WERI-Rb-1 (cell line): ENCODE data around the gene MAP3K14.

Experiments used
- DNase-seq: peaks from one replicate; pipeline ENCODE4 v3.0.0-alpha.2; 2020
- H3K27ac ChIP-seq: fragments of 250-450 bp; sonication (Bioruptor Pico); 2 replicates; pipeline ENCODE4 v1.5.1; 2020; ENCODE audit warnings: mild to moderate bottlenecking, moderate library complexity
- H3K27me3 ChIP-seq: fragments of 250-450 bp; sonication (Bioruptor Pico); 2 replicates; pipeline ENCODE4 v1.5.1; 2021; ENCODE audit warnings: mild to moderate bottlenecking, low read depth, moderate library complexity; ENCODE audit not compliant: insufficient read depth, severe bottlenecking
- H3K36me3 ChIP-seq: fragments of 250-450 bp; sonication (Bioruptor Pico); 2 replicates; pipeline ENCODE4 v1.5.1; 2020; ENCODE audit warnings: mild to moderate bottlenecking, moderate library complexity
- H3K4me3 ChIP-seq: 2 replicates; pipeline ENCODE4 v1.5.1; 2011; ENCODE audit warnings: low read depth, mild to moderate bottlenecking, control low read depth, low read length
- H3K9me3 ChIP-seq: fragments of 250-450 bp; sonication (Bioruptor Pico); 2 replicates; pipeline ENCODE4 v1.5.1; 2021; ENCODE audit warnings: mild to moderate bottlenecking, moderate library complexity; ENCODE audit not compliant: severe bottlenecking
- CTCF ChIP-seq: IDR thresholded peaks from 2 replicates; pipeline ENCODE4 v1.5.1; 2011; ENCODE audit warnings: low read depth, mild to moderate bottlenecking, control low read depth, inconsistent platforms, low read length

MAP3K14 gene

GRCh38 chr17:45269912-45270311 lies 46.9 kb downstream of the MAP3K14 start:
- DNase-seq, result no peak
- Histone ChIP-seq H3K4me3 (no peak overlapping the region), H3K36me3 (peaks cover 95% of the 10 kb centered on the region), H3K27ac (no peak overlapping the region), H3K27me3 (no peaks in the 10 kb centered on the region), H3K9me3 (no peaks in the 10 kb centered on the region)
- TF ChIP-seq CTCF, result no peak

- DNase-seq, result no peak
- Histone ChIP-seq H3K27ac (no peak overlapping the region), H3K27me3 (no peaks in the 10 kb centered on the region), H3K36me3 (peaks cover 97% of the 10 kb centered on the region), H3K4me3 (no peak overlapping the region), H3K9me3 (no peaks in the 10 kb centered on the region)
- TF ChIP-seq CTCF, result no peak
Measured at GRCh38 chr17:45267436-45268055, 49.3 kb downstream of the MAP3K14 start.

GRCh38 chr17:45266372-45266926 lies 50.4 kb downstream of the MAP3K14 start:
- no peak overlapping the region for H3K27ac ChIP-seq
- H3K4me3 ChIP-seq, result no peak overlapping the region
- no peaks in the 10 kb centered on the region for H3K9me3 ChIP-seq
- no peak for TF ChIP-seq CTCF
- H3K36me3 ChIP-seq, result peaks cover 94% of the 10 kb centered on the region
- no peak for DNase-seq
- H3K27me3 ChIP-seq, result no peaks in the 10 kb centered on the region

GRCh38 chr17:45265821-45266220 lies 51.0 kb downstream of the MAP3K14 start:
- Histone ChIP-seq H3K36me3 (peaks cover 88% of the 10 kb centered on the region), H3K27ac (no peak overlapping the region), H3K4me3 (no peak overlapping the region), H3K9me3 (no peaks in the 10 kb centered on the region), H3K27me3 (no peaks in the 10 kb centered on the region)
- TF ChIP-seq CTCF, result no peak
- no peak for DNase-seq

- H3K9me3 ChIP-seq, result no peaks in the 10 kb centered on the region
- H3K4me3 ChIP-seq, result no peak overlapping the region
- no peak for DNase-seq
- no peak overlapping the region for H3K27ac ChIP-seq
- H3K36me3 ChIP-seq, result peaks cover 80% of the 10 kb centered on the region
- H3K27me3 ChIP-seq, result no peaks in the 10 kb centered on the region
- TF ChIP-seq CTCF, result no peak
Measured at GRCh38 chr17:45264988-45265387, 51.8 kb downstream of the MAP3K14 start.

- TF ChIP-seq CTCF, result no peak
- Histone ChIP-seq H3K27ac (no peak overlapping the region), H3K36me3 (peaks cover 74% of the 10 kb centered on the region), H3K4me3 (no peak overlapping the region), H3K27me3 (no peaks in the 10 kb centered on the region), H3K9me3 (no peaks in the 10 kb centered on the region)
- DNase-seq, result no peak
Measured at GRCh38 chr17:45264430-45264829, 52.4 kb downstream of the MAP3K14 start.
